NCI-H1092 treated with DMSO at 0.1 percent for 48 hours (cell line): ENCODE measurements around the gene LRRC3.

Experiments
- DNase-seq: peaks from one replicate; lab custom pipeline; 2025; lab: John Stamatoyannopoulos, UW

Gene LRRC3

GRCh38 chr21:44423941-44424607 lies 31.2 kb upstream of the LRRC3 start:
- DNase-seq: no peak

- no peak for DNase-seq
Measured at GRCh38 chr21:44424608-44425306, 30.6 kb upstream of the LRRC3 start.

- no peak for DNase-seq
Measured at GRCh38 chr21:44425307-44425894, 29.9 kb upstream of the LRRC3 start.

- no peak for DNase-seq
Measured at GRCh38 chr21:44425895-44426662, 29.2 kb upstream of the LRRC3 start.

GRCh38 chr21:44426663-44427191 lies 28.6 kb upstream of the LRRC3 start:
- DNase-seq: no peak

- DNase-seq: peak; percentile 49
Measured at GRCh38 chr21:44427241-44428120, 27.8 kb upstream of the LRRC3 start.

GRCh38 chr21:44428281-44428960 lies 26.9 kb upstream of the LRRC3 start:
- no peak for DNase-seq

GRCh38 chr21:44429894-44430293 lies 25.4 kb upstream of the LRRC3 start:
- DNase-seq: no peak

GRCh38 chr21:44431300-44431699 lies 24.0 kb upstream of the LRRC3 start:
- no peak for DNase-seq

- no peak for DNase-seq
Measured at GRCh38 chr21:44432841-44433790, 22.2 kb upstream of the LRRC3 start.

- DNase-seq: no peak
Measured at GRCh38 chr21:44433791-44434567, 21.3 kb upstream of the LRRC3 start.

- DNase-seq: no peak
Measured at GRCh38 chr21:44434568-44434925, 20.8 kb upstream of the LRRC3 start.

- no peak for DNase-seq
Measured at GRCh38 chr21:44434936-44435635, 20.2 kb upstream of the LRRC3 start.

- DNase-seq: no peak
Measured at GRCh38 chr21:44436111-44436611, 19.1 kb upstream of the LRRC3 start.

- DNase-seq: no peak
Measured at GRCh38 chr21:44436958-44437357, 18.4 kb upstream of the LRRC3 start.

- no peak for DNase-seq
Measured at GRCh38 chr21:44437371-44437695, 18.0 kb upstream of the LRRC3 start.

- DNase-seq: no peak
Measured at GRCh38 chr21:44437696-44438431, 17.4 kb upstream of the LRRC3 start.
